Fibroblast of skin of right biceps (primary cell): ENCODE measurements around the gene PIP5K1C.
"Not testable (repeated sequence)": the region's sequence is repeated elsewhere in the genome, so short reads cannot be mapped to it uniquely, and the experiment has no call there.

ENCODE experiments used
- DNase-seq: peaks from one replicate; pipeline ENCODE4 v3.0.0-alpha.2; 2013

PIP5K1C gene

DNA sequence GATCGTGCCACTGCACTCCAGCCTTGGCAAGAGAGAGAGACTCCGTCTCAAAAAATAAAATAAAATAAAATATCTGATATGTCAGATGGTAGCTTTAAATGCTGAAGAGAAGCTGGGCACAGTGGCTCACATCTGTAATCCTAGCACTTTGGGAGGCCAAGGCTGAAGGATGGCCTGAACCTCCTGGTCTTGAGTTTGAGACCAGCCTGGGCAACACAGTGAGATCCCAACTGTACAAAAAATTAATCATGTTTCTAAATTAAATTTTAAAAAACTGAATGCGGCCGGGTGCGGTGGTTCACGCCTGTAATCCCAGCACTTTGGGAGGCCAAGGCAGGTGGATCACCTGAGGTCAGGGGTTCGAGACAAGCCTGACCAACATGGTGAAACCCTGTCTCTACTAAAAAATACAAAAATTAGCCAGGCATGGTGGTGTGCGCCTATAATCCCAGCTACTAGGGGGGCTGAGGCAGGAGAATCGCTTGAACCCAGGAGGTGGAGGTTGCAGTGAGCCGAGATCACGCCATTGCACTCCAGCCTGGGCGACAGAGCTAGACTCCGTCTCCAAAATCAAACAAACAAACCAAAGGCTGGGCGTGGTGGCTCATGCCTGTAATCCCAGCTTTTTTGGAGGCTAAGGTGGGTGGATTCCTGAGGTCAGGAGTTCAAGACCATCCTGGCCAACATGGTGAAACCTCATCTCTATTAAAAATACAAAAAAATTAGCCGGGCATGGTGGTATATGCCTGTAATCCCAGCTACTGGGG lies 116.0 kb downstream of the PIP5K1C start:
- DNase-seq = not testable (repeated sequence)

DNA sequence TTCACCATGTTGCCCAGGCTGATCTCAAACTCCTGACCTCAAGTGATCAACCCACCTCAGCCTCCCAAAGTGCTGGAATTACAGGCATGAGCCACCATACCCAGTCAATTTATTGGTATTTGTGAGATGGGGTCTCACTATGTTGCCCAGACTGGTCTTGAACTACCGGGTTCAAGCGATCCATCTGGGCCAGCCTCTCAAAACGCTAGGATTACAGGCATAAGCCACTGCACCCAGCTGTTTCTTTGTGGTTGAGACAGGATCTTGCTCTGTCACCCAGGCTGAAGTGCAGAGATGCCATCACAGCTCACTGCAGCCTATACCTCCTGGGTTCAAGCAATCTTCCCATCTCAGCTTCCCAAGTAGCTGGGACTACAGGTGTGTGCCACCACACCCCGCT lies 118.5 kb downstream of the PIP5K1C start:
- not testable (repeated sequence) for DNase-seq
